ENCODE results near the gene NFKBIE.

DNA sequence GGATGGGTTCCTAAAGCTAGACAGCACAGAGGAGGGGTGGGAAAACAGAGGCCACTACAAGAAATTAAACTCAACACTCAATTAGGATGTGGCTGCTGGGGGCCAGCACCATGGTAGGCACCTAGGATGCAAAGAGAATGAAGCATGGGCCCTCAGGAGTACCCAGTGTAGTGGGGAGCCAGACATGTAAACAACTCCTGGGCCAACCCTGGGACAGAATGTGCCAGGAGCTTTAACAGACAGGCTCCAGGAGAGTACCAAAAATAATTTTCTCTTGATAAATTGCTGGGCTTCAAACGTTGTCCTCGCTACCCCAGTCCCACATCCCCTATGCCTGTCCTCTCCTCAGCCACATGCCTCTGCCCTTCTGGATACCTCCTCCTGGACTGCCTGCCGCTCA lies 6.6 kb upstream of the NFKBIE start:
- TF ChIP-seq YY1 (IDR thresholded peaks at IDR 0.05) (no peak), CTCF (IDR thresholded peaks at IDR 0.05; ENCODE audit: low read depth, low read length, missing input control) (no peak), JUND (IDR thresholded peaks at IDR 0.05) (no peak), RAD21 (IDR thresholded peaks at IDR 0.05) (no peak), TAF1 (conservative IDR thresholded peaks at IDR 0.05) (no peak)

Data from liver (tissue), 3 donors.